GM12864 (cell line): ENCODE measurements around the gene SCLT1.

Experiments used
- DNase-seq: peaks from one replicate; pipeline ENCODE4 v3.0.0-alpha.2; 2011; ENCODE audit warnings: low read depth
- H3K4me3 ChIP-seq: 2 replicates; pipeline ENCODE4 v1.5.1; 2011; ENCODE audit warnings: mild to moderate bottlenecking, low read depth, low read length, control low read depth
- TF ChIP-seq, protein P1 (sequence below): IDR thresholded peaks from 2 replicates; pipeline ENCODE4 v1.5.1; 2011; ENCODE audit warnings: low read depth, mild to moderate bottlenecking, moderate library complexity, low read length, control low read depth, inconsistent platforms; ENCODE audit errors: missing control alignments

The SCLT1 gene

DNA sequence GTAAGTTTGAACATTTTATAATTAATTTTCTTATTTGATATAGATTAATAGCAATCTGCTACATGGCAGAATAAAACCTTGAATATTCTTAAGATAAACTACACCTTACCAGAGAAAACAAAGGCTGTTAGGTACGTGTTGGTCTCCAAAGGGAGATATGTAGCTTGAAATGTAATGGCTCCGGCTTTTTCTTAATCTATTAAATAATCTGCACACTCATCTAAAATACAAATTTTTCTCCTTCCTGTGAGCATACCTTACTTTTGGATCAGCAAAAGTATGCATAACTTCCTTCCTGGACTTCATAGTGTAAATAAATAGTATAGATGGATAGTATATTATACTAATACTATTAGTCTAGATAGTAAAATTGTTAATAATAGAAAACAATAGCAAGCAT lies 142.5 kb downstream of the SCLT1 start:
- H3K4me3 ChIP-seq = no peak overlapping the region
- DNase-seq = no peak
- TF ChIP-seq, protein P1, sequence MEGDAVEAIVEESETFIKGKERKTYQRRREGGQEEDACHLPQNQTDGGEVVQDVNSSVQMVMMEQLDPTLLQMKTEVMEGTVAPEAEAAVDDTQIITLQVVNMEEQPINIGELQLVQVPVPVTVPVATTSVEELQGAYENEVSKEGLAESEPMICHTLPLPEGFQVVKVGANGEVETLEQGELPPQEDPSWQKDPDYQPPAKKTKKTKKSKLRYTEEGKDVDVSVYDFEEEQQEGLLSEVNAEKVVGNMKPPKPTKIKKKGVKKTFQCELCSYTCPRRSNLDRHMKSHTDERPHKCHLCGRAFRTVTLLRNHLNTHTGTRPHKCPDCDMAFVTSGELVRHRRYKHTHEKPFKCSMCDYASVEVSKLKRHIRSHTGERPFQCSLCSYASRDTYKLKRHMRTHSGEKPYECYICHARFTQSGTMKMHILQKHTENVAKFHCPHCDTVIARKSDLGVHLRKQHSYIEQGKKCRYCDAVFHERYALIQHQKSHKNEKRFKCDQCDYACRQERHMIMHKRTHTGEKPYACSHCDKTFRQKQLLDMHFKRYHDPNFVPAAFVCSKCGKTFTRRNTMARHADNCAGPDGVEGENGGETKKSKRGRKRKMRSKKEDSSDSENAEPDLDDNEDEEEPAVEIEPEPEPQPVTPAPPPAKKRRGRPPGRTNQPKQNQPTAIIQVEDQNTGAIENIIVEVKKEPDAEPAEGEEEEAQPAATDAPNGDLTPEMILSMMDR = no peak

DNA sequence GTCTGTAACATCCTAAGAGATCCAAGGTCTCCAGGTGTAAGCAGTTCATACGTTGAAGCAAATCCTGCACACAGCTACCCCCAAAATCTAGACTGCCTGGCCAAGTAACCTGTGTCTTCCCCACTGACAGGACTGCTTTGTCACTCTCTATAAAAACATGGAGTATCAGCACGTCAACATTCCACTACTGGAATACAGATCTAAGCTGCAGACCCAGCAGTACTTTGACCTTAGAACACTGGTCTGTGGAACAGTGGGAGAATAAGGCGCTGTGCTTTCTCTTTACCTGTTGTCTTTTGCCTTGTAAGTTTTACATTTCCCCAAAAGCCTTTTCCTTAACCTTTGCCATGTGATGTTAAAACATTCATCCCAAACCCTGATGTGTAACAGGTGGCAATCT lies 146.4 kb downstream of the SCLT1 start:
- TF ChIP-seq, protein P1 = no peak
- no peak for DNase-seq
- H3K4me3 ChIP-seq = no peak overlapping the region

DNA sequence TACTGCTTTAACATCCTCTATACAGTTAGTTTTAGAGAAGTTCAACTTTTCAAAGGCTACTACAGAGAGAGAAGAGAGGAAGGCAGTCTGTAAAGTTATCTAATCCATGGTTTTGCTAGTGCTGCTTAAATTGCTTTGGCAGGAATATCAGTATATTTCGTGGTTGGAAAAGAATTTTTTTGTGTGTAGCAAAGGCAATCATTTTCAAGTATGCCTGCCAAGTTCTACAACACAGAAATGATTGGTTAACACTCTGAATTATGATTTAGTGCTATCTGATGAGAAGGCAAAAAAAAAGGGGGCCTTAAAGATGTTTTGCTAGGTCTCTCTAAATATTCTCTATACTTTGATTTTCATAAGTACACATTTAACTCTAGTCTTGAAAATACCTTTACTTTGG lies 150.7 kb downstream of the SCLT1 start:
- TF ChIP-seq, protein P1 = no peak
- no peak overlapping the region for H3K4me3 ChIP-seq
- DNase-seq = no peak

DNA sequence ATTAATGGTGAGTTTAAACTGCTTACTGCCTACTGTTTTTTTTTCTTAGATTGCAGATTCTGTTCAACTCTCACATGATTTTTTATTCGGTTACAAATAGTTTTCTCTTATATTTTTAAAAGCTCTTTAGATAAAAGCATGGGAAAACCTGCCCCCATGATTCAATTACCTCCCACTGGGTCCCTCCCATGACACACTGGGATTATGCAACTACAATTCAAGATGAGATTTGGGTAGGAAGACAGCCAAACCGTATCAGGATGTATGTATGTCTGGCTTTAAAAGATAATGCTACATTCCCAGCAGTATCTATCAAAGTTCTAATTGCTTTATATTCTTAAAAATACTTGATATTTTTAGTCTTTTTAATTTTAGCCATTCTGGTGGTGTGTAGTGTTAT lies 152.4 kb downstream of the SCLT1 start:
- no peak overlapping the region for H3K4me3 ChIP-seq
- no peak for DNase-seq
- TF ChIP-seq, protein P1 = no peak

DNA sequence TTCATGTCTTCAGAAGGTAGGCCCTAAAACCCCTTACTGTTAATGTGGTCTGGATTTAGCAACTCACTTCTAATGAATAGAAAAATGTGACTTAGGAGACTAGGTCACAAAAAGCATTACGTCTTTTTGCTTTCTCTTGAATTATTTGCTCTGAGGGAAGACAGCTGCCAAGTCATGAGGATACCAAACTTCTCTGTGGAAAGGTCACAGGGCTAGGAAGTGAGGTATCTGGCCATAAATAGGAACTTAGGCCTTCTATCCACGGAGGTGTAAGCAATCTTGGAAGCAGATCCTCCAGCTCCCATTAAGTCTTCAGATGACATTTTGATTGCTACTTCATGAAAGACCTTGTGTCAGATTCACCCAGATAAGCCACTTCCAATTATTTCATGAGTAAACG lies 163.3 kb downstream of the SCLT1 start:
- TF ChIP-seq, protein P1 = no peak
- no peak overlapping the region for H3K4me3 ChIP-seq
- DNase-seq = no peak

DNA sequence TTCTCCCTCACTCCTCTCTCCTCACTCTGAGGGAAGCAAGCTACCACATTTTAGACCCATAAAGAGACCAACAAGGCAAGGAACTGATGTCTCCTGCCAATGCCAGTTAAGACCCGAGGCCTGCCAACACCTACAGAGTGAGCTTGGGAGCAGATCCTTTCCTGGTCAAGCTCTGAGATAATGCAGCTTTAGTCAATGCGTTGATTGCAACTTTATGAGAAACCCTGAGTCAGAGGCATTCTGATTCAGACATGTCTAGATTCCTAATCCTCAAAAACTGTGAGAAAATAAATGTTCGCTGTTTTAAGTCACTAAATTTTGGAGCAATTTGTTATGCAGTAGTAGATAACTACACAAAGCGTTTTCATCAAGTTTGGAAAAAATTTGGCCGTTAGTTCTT lies 168.4 kb downstream of the SCLT1 start:
- no peak for DNase-seq
- no peak overlapping the region for H3K4me3 ChIP-seq
- TF ChIP-seq, protein P1 = no peak

DNA sequence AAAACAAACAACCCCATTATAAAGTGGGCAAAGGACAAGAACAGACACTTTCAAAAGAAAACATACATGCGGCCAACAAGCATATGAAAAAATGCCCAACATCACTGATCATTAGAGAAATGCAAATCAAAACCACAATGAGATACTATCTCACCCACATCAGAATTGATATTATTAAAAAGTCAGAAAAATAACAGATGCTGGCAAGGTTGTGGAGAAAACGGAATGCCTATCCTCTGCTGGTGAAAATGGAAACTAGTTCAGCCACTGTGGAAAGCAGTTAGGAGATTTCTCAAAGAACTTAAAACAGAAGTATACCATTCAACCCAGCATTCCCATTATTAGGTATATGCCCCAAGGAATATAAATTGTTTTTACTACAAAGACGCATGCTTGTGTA lies 171.4 kb downstream of the SCLT1 start:
- DNase-seq = no peak
- no peak overlapping the region for H3K4me3 ChIP-seq
- TF ChIP-seq, protein P1 = no peak
